SU-DHL-6 (cell line): ENCODE results near the gene GSN.

Experiments used
- H2AFZ ChIP-seq: fragments of 200-600 bp; sonication (generic); 2 replicates; pipeline ENCODE4 v1.6.1; 2014; ENCODE audit warnings: low read depth, mild to moderate bottlenecking, moderate library complexity, mixed read lengths, antibody characterized with exemption, low read length; ENCODE audit not compliant: severe bottlenecking
- H3F3A ChIP-seq: fragments of 200-600 bp; shearing (Covaris generic); 2 replicates; pipeline ENCODE4 v1.6.0; 2016; ENCODE audit warnings: antibody characterized with exemption, mild to moderate bottlenecking; ENCODE audit not compliant: insufficient read depth
- H3K27ac ChIP-seq: fragments of 200-600 bp; sonication (generic); 2 replicates; pipeline ENCODE4 v1.5.1; 2016; ENCODE audit warnings: low read depth, mild to moderate bottlenecking, low read length, moderate library complexity, mixed read lengths
- H3K27me3 ChIP-seq: fragments of 200-600 bp; sonication (generic), shearing (Covaris generic); 2 replicates; pipeline ENCODE4 v1.6.0; 2014; ENCODE audit warnings: mild to moderate bottlenecking, low read length
- H3K36me3 ChIP-seq: fragments of 200-600 bp; sonication (generic); 2 replicates; pipeline ENCODE4 v1.6.1; 2014; ENCODE audit warnings: mild to moderate bottlenecking, low read length, mixed read lengths
- H3K4me2 ChIP-seq: fragments of 300-600, 200-600 bp; shearing (Covaris generic), sonication (generic); 2 replicates; pipeline ENCODE4 v1.6.0; 2014; ENCODE audit warnings: low read length, low read depth, mild to moderate bottlenecking; ENCODE audit not compliant: poor library complexity, severe bottlenecking
- H3K4me3 ChIP-seq: fragments of 200-600 bp; sonication (generic); 2 replicates; pipeline ENCODE4 v1.5.1; 2014; ENCODE audit warnings: antibody characterized with exemption, low read length, mild to moderate bottlenecking, mixed read lengths; ENCODE audit not compliant: insufficient read depth, poor library complexity, severe bottlenecking
- H3K79me2 ChIP-seq: fragments of 200-600 bp; sonication (generic); 2 replicates; pipeline ENCODE4 v1.6.1; 2014; ENCODE audit warnings: mild to moderate bottlenecking, low read length, moderate library complexity; ENCODE audit not compliant: insufficient read depth
- H3K9ac ChIP-seq: fragments of 200-600 bp; sonication (generic); 2 replicates; pipeline ENCODE4 v1.7.0; 2014; ENCODE audit warnings: mild to moderate bottlenecking, low read length
- H3K9me2 ChIP-seq: fragments of 200-600 bp; sonication (generic); replicated peaks from 2 replicates; pipeline ENCODE4 v1.6.1; 2014; ENCODE audit warnings: low read length; ENCODE audit not compliant: insufficient read depth
- H3K9me3 ChIP-seq: fragments of 200-600 bp; sonication (generic); 2 replicates; pipeline ENCODE4 v1.6.1; 2014; ENCODE audit warnings: low read length, mixed read lengths; ENCODE audit not compliant: insufficient read depth
- H4K20me1 ChIP-seq: fragments of 200-600 bp; sonication (generic); 2 replicates; pipeline ENCODE4 v1.6.1; 2014; ENCODE audit warnings: low read depth, mild to moderate bottlenecking, antibody characterized with exemption, low read length, moderate library complexity, mixed read lengths
- EZH2phosphoT487 ChIP-seq: fragments of 200-600 bp; sonication (generic), shearing (Covaris generic); conservative IDR thresholded peaks from 2 replicates; pipeline ENCODE4 v1.6.1; 2018; ENCODE audit warnings: mild to moderate bottlenecking, antibody characterized with exemption, low read length, moderate library complexity, mixed read lengths
- TF ChIP-seq, protein P1 (sequence below): fragments of 200-600 bp; sonication (generic); IDR thresholded peaks from one replicate; pipeline ENCODE4 v1.5.1; 2017; ENCODE audit warnings: antibody characterized with exemption, mild to moderate bottlenecking, low read length, moderate library complexity; ENCODE audit not compliant: insufficient read depth, poor library complexity, severe bottlenecking

The GSN gene

DNA sequence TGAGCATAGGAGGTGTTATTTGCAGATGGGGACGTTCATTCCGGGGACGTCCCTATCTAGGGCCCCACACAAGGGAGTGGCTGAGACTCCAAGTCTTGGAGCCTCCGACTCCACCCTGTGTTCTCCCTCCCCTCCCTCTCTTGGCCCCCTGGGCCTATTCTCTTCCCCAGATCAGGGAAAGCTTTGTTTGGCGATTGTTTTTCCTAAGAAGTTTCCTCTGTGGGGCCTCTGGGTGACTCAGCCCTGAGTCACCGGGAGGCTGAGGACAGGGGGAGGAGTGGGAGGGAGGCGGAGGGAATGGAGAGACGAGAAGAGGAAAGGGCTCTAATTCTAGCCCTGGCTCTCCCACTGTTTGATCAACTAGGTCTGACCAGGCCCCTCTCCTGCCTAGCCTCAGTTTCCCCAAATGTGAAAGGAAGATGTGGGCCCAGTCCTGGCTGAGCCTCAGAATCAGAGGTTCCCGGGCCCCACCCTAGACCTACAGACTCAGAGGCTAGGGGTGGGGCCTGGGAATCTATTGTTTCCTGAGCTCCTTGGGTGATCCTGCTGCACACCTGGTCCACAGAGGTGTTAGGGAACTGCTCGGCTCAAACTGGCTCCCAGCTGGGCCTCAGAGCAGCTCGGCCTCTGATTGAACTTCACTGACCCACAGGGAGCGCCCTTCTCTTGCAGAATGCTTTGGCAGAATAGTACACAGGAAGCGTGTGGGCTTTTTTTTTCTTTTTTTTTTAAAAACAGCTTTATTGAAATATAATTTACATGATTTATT, 19.2 kb downstream of the GSN start:
- Histone ChIP-seq H3K4me2 (no peak overlapping the region), H2AFZ (no peak overlapping the region), H3K36me3 (no peaks in the 10 kb centered on the region), H3K9ac (no peak overlapping the region), H3K27me3 (no peaks in the 10 kb centered on the region), H3K9me3 (no peaks in the 10 kb centered on the region), H3K79me2 (no peaks in the 10 kb centered on the region), H4K20me1 (no peaks in the 10 kb centered on the region), H3K9me2 (no peaks in the 10 kb centered on the region), H3F3A (no peaks in the 10 kb centered on the region), H3K27ac (no peak overlapping the region), H3K4me3 (no peak overlapping the region)
- TF ChIP-seq, protein P1, sequence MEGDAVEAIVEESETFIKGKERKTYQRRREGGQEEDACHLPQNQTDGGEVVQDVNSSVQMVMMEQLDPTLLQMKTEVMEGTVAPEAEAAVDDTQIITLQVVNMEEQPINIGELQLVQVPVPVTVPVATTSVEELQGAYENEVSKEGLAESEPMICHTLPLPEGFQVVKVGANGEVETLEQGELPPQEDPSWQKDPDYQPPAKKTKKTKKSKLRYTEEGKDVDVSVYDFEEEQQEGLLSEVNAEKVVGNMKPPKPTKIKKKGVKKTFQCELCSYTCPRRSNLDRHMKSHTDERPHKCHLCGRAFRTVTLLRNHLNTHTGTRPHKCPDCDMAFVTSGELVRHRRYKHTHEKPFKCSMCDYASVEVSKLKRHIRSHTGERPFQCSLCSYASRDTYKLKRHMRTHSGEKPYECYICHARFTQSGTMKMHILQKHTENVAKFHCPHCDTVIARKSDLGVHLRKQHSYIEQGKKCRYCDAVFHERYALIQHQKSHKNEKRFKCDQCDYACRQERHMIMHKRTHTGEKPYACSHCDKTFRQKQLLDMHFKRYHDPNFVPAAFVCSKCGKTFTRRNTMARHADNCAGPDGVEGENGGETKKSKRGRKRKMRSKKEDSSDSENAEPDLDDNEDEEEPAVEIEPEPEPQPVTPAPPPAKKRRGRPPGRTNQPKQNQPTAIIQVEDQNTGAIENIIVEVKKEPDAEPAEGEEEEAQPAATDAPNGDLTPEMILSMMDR: no peak
- no peak for TF ChIP-seq EZH2phosphoT487

DNA sequence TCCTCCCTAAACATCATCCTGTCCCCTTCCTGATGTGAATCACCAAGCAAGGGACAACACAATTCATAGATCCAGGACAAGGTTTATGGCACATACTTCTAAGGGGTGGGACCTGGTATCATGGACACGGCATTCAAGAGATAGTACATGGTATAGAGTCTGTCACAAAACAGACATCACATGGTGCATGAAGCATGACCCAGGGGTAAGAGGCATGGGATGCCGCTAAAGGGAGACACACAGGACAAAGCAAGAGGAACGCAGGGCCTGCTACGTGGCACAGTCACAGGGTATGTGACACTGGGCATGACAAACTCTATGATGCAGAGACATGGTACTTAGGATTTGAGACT, 20.7 kb downstream of the GSN start:
- Histone ChIP-seq H3K79me2 (no peaks in the 10 kb centered on the region), H3F3A (no peaks in the 10 kb centered on the region), H2AFZ (no peak overlapping the region), H3K27ac (no peak overlapping the region), H3K9me3 (no peaks in the 10 kb centered on the region), H3K9ac (no peak overlapping the region), H3K4me2 (no peak overlapping the region), H3K9me2 (no peaks in the 10 kb centered on the region), H3K36me3 (no peaks in the 10 kb centered on the region), H3K27me3 (no peaks in the 10 kb centered on the region), H3K4me3 (no peak overlapping the region), H4K20me1 (no peaks in the 10 kb centered on the region)
- TF ChIP-seq EZH2phosphoT487: no peak
- TF ChIP-seq, protein P1: no peak

DNA sequence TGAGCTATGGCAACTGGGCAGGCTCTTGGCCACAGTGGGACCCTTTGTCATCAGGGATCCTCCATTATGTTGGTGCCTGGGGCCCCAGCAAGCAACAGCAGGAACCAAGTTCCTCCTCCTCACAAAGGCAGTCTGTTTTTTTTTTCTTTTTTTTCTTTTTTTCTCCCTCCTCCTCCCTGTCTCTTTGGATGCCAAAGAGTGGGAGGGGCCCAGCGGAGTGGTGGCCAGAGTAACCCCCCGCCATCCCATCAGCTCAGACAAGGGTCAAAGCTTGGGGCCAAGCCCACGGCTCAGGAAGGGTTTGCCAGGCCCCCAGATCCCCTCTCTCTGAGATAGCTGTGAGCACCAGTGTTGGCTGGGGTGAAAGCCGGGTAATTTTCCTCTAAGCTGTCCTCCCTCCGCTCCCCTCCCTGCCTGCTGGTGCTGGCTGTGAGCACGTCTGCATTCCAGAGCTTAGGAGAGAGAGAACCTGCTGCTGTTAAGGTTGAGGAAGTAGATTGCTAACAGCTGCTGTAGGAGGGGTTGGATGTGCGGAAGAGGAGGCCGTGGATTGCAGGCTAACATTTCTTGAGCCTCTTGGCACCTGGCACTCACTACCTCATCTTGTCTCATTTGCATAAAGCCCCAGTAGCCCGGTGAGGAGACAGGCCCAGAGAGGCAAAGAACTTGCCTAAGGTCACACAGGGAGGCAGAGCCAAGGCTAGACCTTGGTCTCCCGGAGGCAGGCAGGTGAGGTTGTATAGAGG, 21.2 kb downstream of the GSN start:
- Histone ChIP-seq H4K20me1 (no peaks in the 10 kb centered on the region), H3K79me2 (no peaks in the 10 kb centered on the region), H3K9me3 (no peaks in the 10 kb centered on the region), H3K9ac (no peak overlapping the region), H2AFZ (no peak overlapping the region), H3K36me3 (no peaks in the 10 kb centered on the region), H3K27me3 (no peaks in the 10 kb centered on the region), H3K4me3 (no peak overlapping the region), H3K4me2 (no peak overlapping the region), H3K9me2 (no peaks in the 10 kb centered on the region), H3F3A (no peaks in the 10 kb centered on the region), H3K27ac (no peak overlapping the region)
- TF ChIP-seq, protein P1: no peak
- TF ChIP-seq EZH2phosphoT487: no peak
